K562 (cell line): Measurements from ENCODE around the gene SH3BGR. TPM values are rescaled to one million over a fixed set of nuclear protein-coding genes. Genes with fewer than 3 reads are reported as not detected.

Experiments
- CBFA2T2 ChIP-seq: fragments of 450-650 bp; conservative IDR thresholded peaks from 2 replicates; pipeline ENCODE4 v1.6.1; 2017; ENCODE audit warnings: mild to moderate bottlenecking
- CBX3 ChIP-seq, 2 experiments: IDR thresholded peaks; 1 replicate in 1 of 2; 2 replicates in 1 of 2; pipeline ENCODE4 v1.6.1; 2012; ENCODE audit warnings: inconsistent platforms in 2 of 2, low read length in 2 of 2, borderline replicate concordance in 1 of 2, control low read depth in 1 of 2
- CTCF ChIP-seq, 3 experiments: IDR thresholded peaks in 2 of 3; conservative IDR thresholded peaks in 1 of 3; 2 replicates each; pipeline ENCODE4 v1.5.1; 2011 to 2012; ENCODE audit warnings: low read length in 3 of 3, mild to moderate bottlenecking in 3 of 3, control low read depth in 2 of 3, improper control_type of control experiment in 1 of 3, inconsistent platforms in 1 of 3, low read depth in 1 of 3, mixed read lengths in 1 of 3, moderate library complexity in 1 of 3; ENCODE audit not compliant: insufficient read depth in 2 of 3
- ELF1 ChIP-seq: fragments of 200-800 bp; sonication (Bioruptor generic); IDR thresholded peaks from 2 replicates; pipeline ENCODE4 v1.6.1; 2016; ENCODE audit warnings: missing genetic modification characterization, missing compliant biosample characterization
- EZH2 ChIP-seq: IDR thresholded peaks from 2 replicates; pipeline ENCODE4 v1.6.1; 2012; ENCODE audit warnings: low read depth, mild to moderate bottlenecking, inconsistent platforms, low read length, borderline replicate concordance
- HMG20A ChIP-seq: fragments of 450-650 bp; formaldehyde crosslinking; conservative IDR thresholded peaks from 2 replicates; pipeline ENCODE4 v1.4.0; 2020; ENCODE audit warnings: mild to moderate bottlenecking, mixed read lengths
- KLF1 ChIP-seq: fragments of 450-650 bp; IDR thresholded peaks from 2 replicates; pipeline ENCODE4 v1.6.1; 2016; ENCODE audit warnings: missing genetic modification characterization, missing compliant biosample characterization
- LCOR ChIP-seq: sonication (generic); formaldehyde crosslinking; IDR thresholded peaks from 2 replicates; pipeline ENCODE4 v1.8.0; 2022; ENCODE audit warnings: mild to moderate bottlenecking, missing genetic modification reagents
- NFATC3 ChIP-seq: fragments of 450-650 bp; IDR thresholded peaks from 2 replicates; pipeline ENCODE4 v1.6.1; 2017; ENCODE audit warnings: mild to moderate bottlenecking
- PRMT5 ChIP-seq: sonication (generic); formaldehyde crosslinking; IDR thresholded peaks from 2 replicates; pipeline ENCODE4 v1.5.0; 2020; ENCODE audit warnings: missing genetic modification reagents
- STAG1 ChIP-seq: sonication (generic); formaldehyde crosslinking; IDR thresholded peaks from 2 replicates; pipeline ENCODE4 v1.5.0; 2020; ENCODE audit warnings: missing genetic modification reagents, borderline replicate concordance
- TAL1 ChIP-seq: fragments of 450-650 bp; IDR thresholded peaks from 2 replicates; pipeline ENCODE4 v1.6.1; 2016; ENCODE audit warnings: mild to moderate bottlenecking
- U2AF1 ChIP-seq: fragments of 200-400 bp; formaldehyde crosslinking; optimal IDR thresholded peaks from 2 replicates; pipeline ENCODE3; 2017; ENCODE audit warnings: mild to moderate bottlenecking, low read depth, low read length, moderate library complexity
- ZFPM2 ChIP-seq: fragments of 250-450 bp; sonication (Bioruptor Pico); IDR thresholded peaks from 2 replicates; pipeline ENCODE4 v1.5.1; 2022; ENCODE audit warnings: mild to moderate bottlenecking
- ZHX1 ChIP-seq: fragments of 150-350 bp; conservative IDR thresholded peaks from 2 replicates; pipeline ENCODE4 v1.6.1; 2014; ENCODE audit warnings: low read length
- ZNF133 ChIP-seq: fragments of 250-450 bp; sonication (Bioruptor Pico); IDR thresholded peaks from 2 replicates; pipeline ENCODE4 v1.4.0; 2020; ENCODE audit warnings: mild to moderate bottlenecking
- polyA plus RNA-seq, 8 experiments: library from polyadenylated mRNA; depleted of rRNA in 4 of 8; stranded (reverse) in 5 of 8; unstranded in 3 of 8; fragments of >200 nt; fragmentation: Nextera tagmentation in 2 of 8; fragmentation: Illumina TruSeq in 1 of 8; extraction: Ambion mirVana in 2 of 8; extraction: Trizol in 1 of 8; gene quantifications; 2 replicates each; pipeline versions ENCODE4 v1.2.1 to v1.2.3, GENCODE V29; 2011 to 2014; ENCODE audit warnings: inconsistent platforms in 1 of 8, missing spikeins in 1 of 8
- total RNA-seq, 7 experiments: library from RNA; depleted of rRNA in 6 of 7; stranded (reverse); fragments of >200 nt in 6 of 7; fragmentation: Illumina TruSeq in 2 of 7; extraction: Trizol in 2 of 7; gene quantifications; 2 replicates each; pipeline versions ENCODE4 v1.2.1 to v1.2.3, GENCODE V29; 2011 to 2021; ENCODE audit warnings: low replicate concordance in 1 of 7
- TF ChIP-seq, protein P1 (sequence below): sonication (generic); formaldehyde crosslinking; IDR thresholded peaks from 2 replicates; pipeline ENCODE4 v1.8.1; 2023; ENCODE audit warnings: mild to moderate bottlenecking, missing genetic modification reagents, moderate library complexity
- TF ChIP-seq, protein P2 (sequence below): sonication (generic); formaldehyde crosslinking; IDR thresholded peaks from 2 replicates; pipeline ENCODE4 v1.8.1; 2023; ENCODE audit warnings: mild to moderate bottlenecking, missing genetic modification reagents

SH3BGR gene
- total and polyA plus RNA-seq, 9 of the 15 experiments (the other 6 are each of a cell fraction or from before 2014, with no cell fraction given) = 6.6 to 42.9 (median 25.6) TPM

DNA sequence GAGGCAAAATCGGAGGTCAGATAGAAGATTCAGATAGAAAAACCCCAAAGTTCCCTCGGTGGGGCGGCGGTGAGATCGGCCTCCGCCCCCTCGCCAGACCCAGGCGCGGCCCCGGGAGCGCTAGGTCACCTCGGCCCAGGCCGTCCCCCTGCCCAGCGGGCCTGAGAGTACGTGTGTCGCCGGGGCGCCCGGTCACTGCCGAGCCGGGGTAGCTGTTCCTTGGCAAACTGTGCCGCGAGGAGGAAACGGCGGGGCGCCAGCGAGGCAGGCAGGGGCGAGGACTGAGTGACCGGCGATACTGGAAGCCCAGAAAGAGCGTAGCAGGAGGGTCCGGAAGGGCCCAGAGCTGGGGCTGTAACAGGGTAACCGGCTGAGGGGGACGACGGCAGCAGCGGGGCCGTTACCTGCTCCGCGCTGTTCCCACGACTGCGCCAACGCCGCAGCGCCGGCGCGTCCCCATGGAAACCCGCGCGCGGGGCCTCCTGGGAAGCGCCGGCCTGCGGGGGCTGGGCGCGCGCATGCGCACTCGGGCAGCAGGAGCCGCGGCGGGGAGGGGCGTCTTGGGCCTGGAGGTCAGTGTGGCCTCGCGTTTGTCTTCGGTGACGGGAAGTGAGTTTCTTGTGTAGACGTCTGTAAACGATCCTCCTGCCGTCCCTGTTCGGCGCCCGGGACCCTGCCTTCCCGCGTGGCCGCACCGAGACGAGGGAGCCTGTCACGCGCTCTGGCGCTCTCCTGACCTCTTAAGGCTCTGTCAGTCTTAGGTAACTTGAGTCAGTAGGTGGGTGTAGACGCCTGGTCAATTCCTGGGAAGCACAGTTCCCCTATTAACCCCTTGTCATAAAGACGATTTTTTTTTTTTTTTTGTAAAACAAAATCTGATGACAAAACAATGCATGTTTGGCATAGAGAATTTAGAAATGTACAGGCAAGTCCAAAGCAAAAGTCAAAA lies 6.2 kb upstream of the SH3BGR start, which contains the start of gene LCA5L (continued):
- TF ChIP-seq CTCF (IDR thresholded peaks at IDR 0.05 in 2 of 3, conservative IDR thresholded peaks at IDR 0.05 in 1 of 3; ENCODE audit: insufficient read depth in 2 of 3, low read depth in 1 of 3, low read length in 3 of 3) = peak; percentile 9 to 15 (median 10); a peak in 3 of 6 replicates
- no peak for TF ChIP-seq ZNF133 (CRISPR knock-in tag)
- 0 out of 2 replicates have a peak, but pooled peaks have one; percentile 19 for TF ChIP-seq PRMT5 (CRISPR knock-in tag)
- TF ChIP-seq KLF1 (tag) = no peak; the same call in 1 of the 2 replicates
- peak; percentile 66 for TF ChIP-seq U2AF1
- TF ChIP-seq, protein P1, sequence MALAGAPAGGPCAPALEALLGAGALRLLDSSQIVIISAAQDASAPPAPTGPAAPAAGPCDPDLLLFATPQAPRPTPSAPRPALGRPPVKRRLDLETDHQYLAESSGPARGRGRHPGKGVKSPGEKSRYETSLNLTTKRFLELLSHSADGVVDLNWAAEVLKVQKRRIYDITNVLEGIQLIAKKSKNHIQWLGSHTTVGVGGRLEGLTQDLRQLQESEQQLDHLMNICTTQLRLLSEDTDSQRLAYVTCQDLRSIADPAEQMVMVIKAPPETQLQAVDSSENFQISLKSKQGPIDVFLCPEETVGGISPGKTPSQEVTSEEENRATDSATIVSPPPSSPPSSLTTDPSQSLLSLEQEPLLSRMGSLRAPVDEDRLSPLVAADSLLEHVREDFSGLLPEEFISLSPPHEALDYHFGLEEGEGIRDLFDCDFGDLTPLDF (CRISPR knock-in tag) = peak; percentile 55; the same call in 1 of the 2 replicates
- peak; percentile 44; the same call in 1 of the 2 replicates for TF ChIP-seq LCOR (CRISPR knock-in tag)
- TF ChIP-seq ZHX1 = 0 out of 2 replicates have a peak, but pooled peaks have one; percentile 29
- TF ChIP-seq NFATC3 = no peak
- no peak for TF ChIP-seq ZFPM2 (CRISPR knock-in tag)
- TF ChIP-seq ELF1 (tag) = no peak; the same call in none of the 2 replicates
- TF ChIP-seq HMG20A (CRISPR knock-in tag) = no peak
- peak; percentile 25; the same call in 1 of the 2 replicates for TF ChIP-seq STAG1
- TF ChIP-seq EZH2 = no peak
- TF ChIP-seq CBFA2T2 = no peak
- TF ChIP-seq, protein P2, sequence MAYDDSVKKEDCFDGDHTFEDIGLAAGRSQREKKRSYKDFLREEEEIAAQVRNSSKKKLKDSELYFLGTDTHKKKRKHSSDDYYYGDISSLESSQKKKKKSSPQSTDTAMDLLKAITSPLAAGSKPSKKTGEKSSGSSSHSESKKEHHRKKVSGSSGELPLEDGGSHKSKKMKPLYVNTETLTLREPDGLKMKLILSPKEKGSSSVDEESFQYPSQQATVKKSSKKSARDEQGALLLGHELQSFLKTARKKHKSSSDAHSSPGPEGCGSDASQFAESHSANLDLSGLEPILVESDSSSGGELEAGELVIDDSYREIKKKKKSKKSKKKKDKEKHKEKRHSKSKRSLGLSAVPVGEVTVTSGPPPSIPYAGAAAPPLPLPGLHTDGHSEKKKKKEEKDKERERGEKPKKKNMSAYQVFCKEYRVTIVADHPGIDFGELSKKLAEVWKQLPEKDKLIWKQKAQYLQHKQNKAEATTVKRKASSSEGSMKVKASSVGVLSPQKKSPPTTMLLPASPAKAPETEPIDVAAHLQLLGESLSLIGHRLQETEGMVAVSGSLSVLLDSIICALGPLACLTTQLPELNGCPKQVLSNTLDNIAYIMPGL = peak; percentile 91
- no peak for TF ChIP-seq TAL1
- no peak for TF ChIP-seq CBX3 (IDR thresholded peaks at IDR 0.05; ENCODE audit: borderline replicate concordance in 1 of 2, low read length in 2 of 2)
